ENCODE results near the gene MET.

Gene MET

DNA sequence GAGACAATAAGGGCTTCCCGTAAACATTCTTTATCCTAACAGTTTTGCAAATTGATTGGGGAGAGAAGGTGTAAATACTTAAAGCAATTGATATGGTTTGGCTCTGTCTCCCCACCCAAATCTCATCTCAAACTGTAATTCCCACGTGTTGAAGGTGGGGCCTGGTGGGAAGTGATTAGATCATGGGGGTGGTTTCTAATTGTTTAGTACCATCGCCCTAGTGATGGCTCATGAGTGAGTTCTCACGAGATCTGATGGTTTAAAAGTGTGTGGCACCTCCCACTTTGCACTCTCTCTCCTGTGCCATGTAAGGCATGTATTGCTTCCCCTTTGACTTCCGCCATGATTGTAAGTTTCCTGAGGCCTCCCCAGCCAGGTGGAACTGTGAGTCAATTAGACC, 168.3 kb downstream of the MET start:
- no peak overlapping the region for H3K27ac ChIP-seq (ENCODE audit: low read depth, low read length)
- no peak overlapping the region for H3K9ac ChIP-seq (ENCODE audit: low read depth, low read length)
- 59% methylated on average over 4 of the region's 5 CpGs for WGBS
- H3K9me3 ChIP-seq (ENCODE audit: insufficient read depth, low read depth, low read length), result no peaks in the 10 kb centered on the region
- no peaks in the 10 kb centered on the region for H3K4me1 ChIP-seq (ENCODE audit: insufficient read depth, low read length)
- H3K27me3 ChIP-seq (ENCODE audit: insufficient read depth, low read length), result no peaks in the 10 kb centered on the region
- no peak overlapping the region for H3K4me3 ChIP-seq (ENCODE audit: low read length)
- H3K36me3 ChIP-seq (ENCODE audit: insufficient read depth, low read length), result no peaks in the 10 kb centered on the region

DNA sequence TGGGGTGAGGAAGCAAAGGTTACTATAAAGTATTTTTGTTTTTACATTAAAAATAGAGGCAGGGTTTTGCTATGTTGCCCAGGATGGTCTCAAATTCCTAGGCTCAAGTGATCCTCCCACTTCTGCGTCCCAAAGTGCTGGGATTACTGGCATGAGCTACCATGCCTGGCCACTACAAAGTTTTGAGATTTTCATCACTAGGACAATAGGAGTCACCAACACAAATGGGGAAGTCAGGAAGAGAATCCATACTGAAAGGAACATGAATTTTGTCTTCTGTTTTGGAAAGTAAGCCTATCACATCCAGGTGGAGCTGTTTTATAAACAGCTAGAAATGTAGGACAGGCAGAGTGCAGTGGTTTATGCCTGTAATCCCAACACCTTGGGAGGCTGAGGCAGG, 170.4 kb downstream of the MET start:
- H3K9ac ChIP-seq (ENCODE audit: low read depth, low read length), result no peak overlapping the region
- H3K4me1 ChIP-seq (ENCODE audit: insufficient read depth, low read length), result no peaks in the 10 kb centered on the region
- H3K36me3 ChIP-seq (ENCODE audit: insufficient read depth, low read length), result no peaks in the 10 kb centered on the region
- H3K27ac ChIP-seq (ENCODE audit: low read depth, low read length), result no peak overlapping the region
- no peak overlapping the region for H3K4me3 ChIP-seq (ENCODE audit: low read length)
- WGBS, result 94% methylated on average over 1 of the region's 1 CpG
- no peaks in the 10 kb centered on the region for H3K27me3 ChIP-seq (ENCODE audit: insufficient read depth, low read length)
- H3K9me3 ChIP-seq (ENCODE audit: insufficient read depth, low read depth, low read length), result no peaks in the 10 kb centered on the region

DNA sequence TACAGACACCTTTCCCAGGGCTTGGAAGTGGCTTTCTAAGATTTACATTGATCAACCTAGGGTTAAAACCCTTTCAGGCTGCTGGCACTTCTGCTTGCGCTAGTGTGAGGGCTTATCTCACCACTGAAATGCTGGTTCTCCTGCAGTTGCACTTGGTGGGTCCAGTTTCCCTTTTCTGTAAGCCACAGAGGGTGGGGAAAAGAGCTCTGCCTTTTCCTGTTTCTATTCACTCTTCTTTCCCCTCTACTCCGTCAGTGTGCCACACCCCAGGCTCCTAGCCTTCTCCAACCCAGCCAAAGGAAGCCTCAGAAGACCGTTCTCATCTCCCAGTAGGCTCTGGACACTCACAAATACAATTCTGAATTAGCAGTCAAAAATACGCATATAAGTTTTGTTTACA, 171.4 kb downstream of the MET start:
- 87% methylated on average over 4 of the region's 4 CpGs for WGBS

More for the DNA sequence above, 171.4 kb downstream of the MET start:
- Histone ChIP-seq H3K27me3 (ENCODE audit: insufficient read depth, low read length) (no peaks in the 10 kb centered on the region), H3K4me3 (ENCODE audit: low read length) (no peak overlapping the region), H3K9me3 (ENCODE audit: insufficient read depth, low read depth, low read length) (no peaks in the 10 kb centered on the region), H3K27ac (ENCODE audit: low read depth, low read length) (no peak overlapping the region), H3K4me1 (ENCODE audit: insufficient read depth, low read length) (no peaks in the 10 kb centered on the region), H3K36me3 (ENCODE audit: insufficient read depth, low read length) (no peaks in the 10 kb centered on the region), H3K9ac (ENCODE audit: low read depth, low read length) (no peak overlapping the region)
